Loucy (cell line): Measurements from ENCODE around the gene CEP126.
A peak's percentile ranks its signal among the peaks of the same experiment; 100 is the strongest.

ENCODE experiments used
- H2AFZ ChIP-seq: fragments of 200-600 bp; sonication (generic); 2 replicates; pipeline ENCODE4 v1.6.0; 2016; ENCODE audit warnings: antibody characterized with exemption, mild to moderate bottlenecking, low read length, moderate library complexity
- H3F3A ChIP-seq: fragments of 200-600 bp; 2 replicates; pipeline ENCODE4 v1.6.0; 2016; ENCODE audit warnings: antibody characterized with exemption, low read depth, mild to moderate bottlenecking
- H3K27me3 ChIP-seq: fragments of 200-600 bp; sonication (generic); 2 replicates; pipeline ENCODE4 v1.6.1; 2014; ENCODE audit warnings: low read length, mild to moderate bottlenecking; ENCODE audit not compliant: insufficient read depth, poor library complexity, severe bottlenecking
- H3K36me3 ChIP-seq: fragments of 200-600 bp; sonication (generic); 2 replicates; pipeline ENCODE4 v1.6.1; 2016; ENCODE audit warnings: low read length; ENCODE audit not compliant: insufficient read depth
- H3K4me1 ChIP-seq: fragments of 200-600 bp; sonication (generic); 2 replicates; pipeline ENCODE4 v1.5.1; 2014; ENCODE audit warnings: low read length, mild to moderate bottlenecking; ENCODE audit not compliant: insufficient read depth, poor library complexity, severe bottlenecking
- H3K4me2 ChIP-seq: fragments of 200-600 bp; sonication (generic); 2 replicates; pipeline ENCODE4 v1.6.0; 2014; ENCODE audit warnings: antibody characterized with exemption, low read length, low read depth, mild to moderate bottlenecking; ENCODE audit not compliant: poor library complexity, severe bottlenecking
- H3K4me3 ChIP-seq: fragments of 200-600 bp; sonication (generic); 2 replicates; pipeline ENCODE4 v1.5.1; 2014; ENCODE audit warnings: low read length, mild to moderate bottlenecking, mixed read lengths; ENCODE audit not compliant: poor library complexity, severe bottlenecking
- H3K79me2 ChIP-seq: fragments of 200-600 bp; sonication (generic); 2 replicates; pipeline ENCODE4 v1.6.1; 2014; ENCODE audit warnings: low read length; ENCODE audit not compliant: insufficient read depth
- H3K9ac ChIP-seq: fragments of 200-600 bp; sonication (generic); 2 replicates; pipeline ENCODE4 v1.6.0; 2014; ENCODE audit warnings: mild to moderate bottlenecking, low read depth, low read length, moderate library complexity; ENCODE audit not compliant: poor library complexity, severe bottlenecking
- H3K9me2 ChIP-seq: fragments of 200-600 bp; sonication (generic); replicated peaks from 2 replicates; pipeline ENCODE4 v1.6.1; 2016; ENCODE audit warnings: low read depth, low read length, mixed read lengths
- H3K9me3 ChIP-seq: fragments of 200-600 bp; sonication (generic); 2 replicates; pipeline ENCODE4 v1.6.1; 2014; ENCODE audit warnings: mild to moderate bottlenecking, antibody characterized with exemption, low read length, low read depth; ENCODE audit not compliant: insufficient read depth
- H4K20me1 ChIP-seq: fragments of 200-600 bp; sonication (generic); 2 replicates; pipeline ENCODE4 v1.6.0; 2014; ENCODE audit warnings: antibody characterized with exemption, low read length, mild to moderate bottlenecking; ENCODE audit not compliant: insufficient read depth, poor library complexity, severe bottlenecking
- EZH2phosphoT487 ChIP-seq: fragments of 200-600 bp; IDR thresholded peaks from 2 replicates; pipeline ENCODE4 v1.6.1; 2018; ENCODE audit warnings: antibody characterized with exemption, mild to moderate bottlenecking, moderate library complexity, borderline replicate concordance
- TF ChIP-seq, protein P1 (sequence below): fragments of 200-600 bp; sonication (generic); conservative IDR thresholded peaks from 2 replicates; pipeline ENCODE4 v1.5.1; 2014; ENCODE audit warnings: mild to moderate bottlenecking, antibody characterized with exemption, low read length

Gene CEP126

GRCh38 chr11:101880222-101880621 is 34.6 kb upstream of the CEP126 start:
- H3K27me3 ChIP-seq, result no peaks in the 10 kb centered on the region
- H3K36me3 ChIP-seq, result no peaks in the 10 kb centered on the region
- no peaks in the 10 kb centered on the region for H3F3A ChIP-seq
- H2AFZ ChIP-seq, result peak overlapping the region; percentile 90
- H3K9me3 ChIP-seq, result no peaks in the 10 kb centered on the region
- H4K20me1 ChIP-seq, result no peaks in the 10 kb centered on the region
- H3K9me2 ChIP-seq, result no peaks in the 10 kb centered on the region
- TF ChIP-seq, protein P1, sequence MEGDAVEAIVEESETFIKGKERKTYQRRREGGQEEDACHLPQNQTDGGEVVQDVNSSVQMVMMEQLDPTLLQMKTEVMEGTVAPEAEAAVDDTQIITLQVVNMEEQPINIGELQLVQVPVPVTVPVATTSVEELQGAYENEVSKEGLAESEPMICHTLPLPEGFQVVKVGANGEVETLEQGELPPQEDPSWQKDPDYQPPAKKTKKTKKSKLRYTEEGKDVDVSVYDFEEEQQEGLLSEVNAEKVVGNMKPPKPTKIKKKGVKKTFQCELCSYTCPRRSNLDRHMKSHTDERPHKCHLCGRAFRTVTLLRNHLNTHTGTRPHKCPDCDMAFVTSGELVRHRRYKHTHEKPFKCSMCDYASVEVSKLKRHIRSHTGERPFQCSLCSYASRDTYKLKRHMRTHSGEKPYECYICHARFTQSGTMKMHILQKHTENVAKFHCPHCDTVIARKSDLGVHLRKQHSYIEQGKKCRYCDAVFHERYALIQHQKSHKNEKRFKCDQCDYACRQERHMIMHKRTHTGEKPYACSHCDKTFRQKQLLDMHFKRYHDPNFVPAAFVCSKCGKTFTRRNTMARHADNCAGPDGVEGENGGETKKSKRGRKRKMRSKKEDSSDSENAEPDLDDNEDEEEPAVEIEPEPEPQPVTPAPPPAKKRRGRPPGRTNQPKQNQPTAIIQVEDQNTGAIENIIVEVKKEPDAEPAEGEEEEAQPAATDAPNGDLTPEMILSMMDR, result peak; percentile 69
- no peak for TF ChIP-seq EZH2phosphoT487
- no peak overlapping the region for H3K9ac ChIP-seq
- no peak overlapping the region for H3K4me3 ChIP-seq
- H3K4me1 ChIP-seq, result no peaks in the 10 kb centered on the region
- H3K79me2 ChIP-seq, result no peaks in the 10 kb centered on the region
- H3K4me2 ChIP-seq, result no peak overlapping the region

GRCh38 chr11:101881586-101881985 is 33.2 kb upstream of the CEP126 start:
- H3K79me2 ChIP-seq, result no peaks in the 10 kb centered on the region
- no peaks in the 10 kb centered on the region for H3K9me2 ChIP-seq
- no peaks in the 10 kb centered on the region for H3F3A ChIP-seq
- H3K9me3 ChIP-seq, result no peaks in the 10 kb centered on the region
- H3K4me2 ChIP-seq, result no peak overlapping the region
- TF ChIP-seq EZH2phosphoT487, result no peak
- TF ChIP-seq, protein P1, result no peak
- H4K20me1 ChIP-seq, result no peaks in the 10 kb centered on the region
- H2AFZ ChIP-seq, result no peak overlapping the region
- no peaks in the 10 kb centered on the region for H3K4me1 ChIP-seq
- no peaks in the 10 kb centered on the region for H3K36me3 ChIP-seq
- no peaks in the 10 kb centered on the region for H3K27me3 ChIP-seq
- H3K4me3 ChIP-seq, result no peak overlapping the region
- H3K9ac ChIP-seq, result no peak overlapping the region

- no peaks in the 10 kb centered on the region for H3K4me1 ChIP-seq
- H4K20me1 ChIP-seq, result no peaks in the 10 kb centered on the region
- no peak overlapping the region for H3K9ac ChIP-seq
- no peaks in the 10 kb centered on the region for H3F3A ChIP-seq
- no peaks in the 10 kb centered on the region for H3K79me2 ChIP-seq
- no peak overlapping the region for H2AFZ ChIP-seq
- H3K9me2 ChIP-seq, result no peaks in the 10 kb centered on the region
- TF ChIP-seq EZH2phosphoT487, result no peak
- TF ChIP-seq, protein P1, result no peak
- H3K9me3 ChIP-seq, result no peaks in the 10 kb centered on the region
- H3K4me2 ChIP-seq, result no peak overlapping the region
- H3K27me3 ChIP-seq, result no peaks in the 10 kb centered on the region
- no peak overlapping the region for H3K4me3 ChIP-seq
- no peaks in the 10 kb centered on the region for H3K36me3 ChIP-seq
These were observed 29.2 kb upstream of the CEP126 start for GRCh38 chr11:101885631-101886030.
